ENCODE data around the gene GFRA1. TPM values are rescaled to one million over a fixed set of nuclear protein-coding genes. Genes with fewer than 3 reads are reported as not detected.
A peak's percentile ranks its signal among the peaks of the same experiment; 100 is the strongest.

The GFRA1 gene
- total and polyA plus RNA-seq, 2 donors (not counting 1 experiment from before 2014, with no cell fraction given) = 6.3 to 29.6 TPM

DNA sequence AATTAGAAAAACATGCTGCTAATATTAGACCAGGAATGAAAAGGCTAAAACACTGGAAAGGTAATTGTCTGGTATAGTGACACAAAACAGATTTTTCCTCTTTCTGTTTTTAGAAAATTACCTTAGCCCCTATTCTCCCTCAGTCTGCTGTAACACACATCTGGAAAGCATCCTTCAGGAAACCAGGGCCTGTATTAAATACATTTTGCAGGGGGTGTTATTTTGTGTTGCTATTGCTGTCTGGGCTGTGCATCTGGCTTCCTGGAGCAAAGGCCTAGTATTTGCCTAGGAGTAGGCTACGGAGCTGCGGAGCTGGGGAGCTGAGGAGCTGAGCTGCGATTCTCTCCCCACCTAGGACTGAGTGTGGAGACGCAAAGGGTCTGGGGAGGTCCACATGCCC, 169.3 kb downstream of the GFRA1 start:
- H3K27me3 ChIP-seq (ENCODE audit: control insufficient read depth, insufficient read depth, low read length) = no peaks in the 10 kb centered on the region
- TF ChIP-seq EZH2 (IDR thresholded peaks at IDR 0.05; ENCODE audit: low read length, missing control alignments) = no peak
- TF ChIP-seq, protein P1, sequence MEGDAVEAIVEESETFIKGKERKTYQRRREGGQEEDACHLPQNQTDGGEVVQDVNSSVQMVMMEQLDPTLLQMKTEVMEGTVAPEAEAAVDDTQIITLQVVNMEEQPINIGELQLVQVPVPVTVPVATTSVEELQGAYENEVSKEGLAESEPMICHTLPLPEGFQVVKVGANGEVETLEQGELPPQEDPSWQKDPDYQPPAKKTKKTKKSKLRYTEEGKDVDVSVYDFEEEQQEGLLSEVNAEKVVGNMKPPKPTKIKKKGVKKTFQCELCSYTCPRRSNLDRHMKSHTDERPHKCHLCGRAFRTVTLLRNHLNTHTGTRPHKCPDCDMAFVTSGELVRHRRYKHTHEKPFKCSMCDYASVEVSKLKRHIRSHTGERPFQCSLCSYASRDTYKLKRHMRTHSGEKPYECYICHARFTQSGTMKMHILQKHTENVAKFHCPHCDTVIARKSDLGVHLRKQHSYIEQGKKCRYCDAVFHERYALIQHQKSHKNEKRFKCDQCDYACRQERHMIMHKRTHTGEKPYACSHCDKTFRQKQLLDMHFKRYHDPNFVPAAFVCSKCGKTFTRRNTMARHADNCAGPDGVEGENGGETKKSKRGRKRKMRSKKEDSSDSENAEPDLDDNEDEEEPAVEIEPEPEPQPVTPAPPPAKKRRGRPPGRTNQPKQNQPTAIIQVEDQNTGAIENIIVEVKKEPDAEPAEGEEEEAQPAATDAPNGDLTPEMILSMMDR (conservative IDR thresholded peaks at IDR 0.05 in 1 of 2, IDR thresholded peaks at IDR 0.05 in 1 of 2; ENCODE audit: low read depth in 1 of 2, low read length in 2 of 2) = no peak
- no peak overlapping the region for H3K4me2 ChIP-seq (ENCODE audit: extremely low read depth, insufficient read depth, low read length)
- no peak overlapping the region for H3K4me3 ChIP-seq (replicated peaks in 1 of 4; ENCODE audit: control extremely low read depth in 1 of 4, insufficient read depth in 1 of 4, low read depth in 3 of 4, low read length in 4 of 4)
- H3K79me2 ChIP-seq (ENCODE audit: control insufficient read depth, insufficient read depth, low read length) = no peaks in the 10 kb centered on the region
- no peak overlapping the region for H2AFZ ChIP-seq (ENCODE audit: low read length)
- H3K4me1 ChIP-seq (ENCODE audit: control insufficient read depth, extremely low read depth, insufficient read depth, low read length) = no peaks in the 10 kb centered on the region
- H4K20me1 ChIP-seq (ENCODE audit: control insufficient read depth, extremely low read depth, insufficient read depth, low read length) = no peaks in the 10 kb centered on the region
- H3K9ac ChIP-seq (ENCODE audit: insufficient read depth, low read length) = no peak overlapping the region
- no peaks in the 10 kb centered on the region for H3K9me3 ChIP-seq (ENCODE audit: control insufficient read depth, insufficient read depth, low read depth, low read length)
- no peak for DNase-seq (ENCODE audit: low read depth in 2 of 2)
- no peak overlapping the region for H3K27ac ChIP-seq (ENCODE audit: insufficient read depth, low read length)
- no peaks in the 10 kb centered on the region for H3K36me3 ChIP-seq (ENCODE audit: control insufficient read depth, insufficient read depth, low read length)

DNA sequence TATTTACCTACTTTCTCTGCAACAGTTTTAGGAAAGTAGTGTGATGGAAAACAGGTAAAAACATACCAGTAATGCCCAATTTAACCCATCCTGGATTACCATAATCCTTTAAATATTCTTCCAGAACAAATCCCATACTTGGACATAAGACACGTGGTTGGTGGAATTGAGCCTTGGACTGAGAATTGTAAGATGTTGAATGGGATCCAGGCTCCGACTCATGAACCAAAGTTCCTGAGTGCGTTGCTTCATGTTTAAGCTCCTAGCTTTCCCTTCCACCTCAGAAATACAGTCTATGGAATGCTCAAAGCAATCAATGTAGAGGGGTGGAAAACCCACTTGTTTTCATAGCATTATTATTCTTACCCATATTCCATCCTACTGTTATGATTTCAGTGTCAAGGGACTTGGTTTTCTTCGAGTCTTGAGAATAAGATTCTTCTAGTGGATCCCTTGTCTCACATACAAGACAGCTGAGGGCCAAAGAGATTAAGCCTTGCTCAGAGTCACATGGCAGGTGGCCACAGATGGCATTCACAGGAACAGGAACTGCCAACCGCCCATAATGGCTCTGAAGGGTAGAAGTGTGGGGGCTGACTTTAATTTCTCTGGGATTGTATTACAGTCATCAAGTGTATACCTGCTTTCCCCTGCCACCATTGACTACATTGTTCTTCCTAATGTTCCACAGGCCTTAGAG, 171.2 kb downstream of the GFRA1 start:
- H3K27me3 ChIP-seq (ENCODE audit: control insufficient read depth, insufficient read depth, low read length) = no peaks in the 10 kb centered on the region
- TF ChIP-seq EZH2 (IDR thresholded peaks at IDR 0.05; ENCODE audit: low read length, missing control alignments) = no peak
- TF ChIP-seq, protein P1 (conservative IDR thresholded peaks at IDR 0.05 in 1 of 2, IDR thresholded peaks at IDR 0.05 in 1 of 2; ENCODE audit: low read depth in 1 of 2, low read length in 2 of 2) = no peak
- no peaks in the 10 kb centered on the region for H3K79me2 ChIP-seq (ENCODE audit: control insufficient read depth, insufficient read depth, low read length)
- no peak overlapping the region for H3K9ac ChIP-seq (ENCODE audit: insufficient read depth, low read length)
- no peaks in the 10 kb centered on the region for H3K36me3 ChIP-seq (ENCODE audit: control insufficient read depth, insufficient read depth, low read length)
- H3K9me3 ChIP-seq (ENCODE audit: control insufficient read depth, insufficient read depth, low read depth, low read length) = no peaks in the 10 kb centered on the region
- H4K20me1 ChIP-seq (ENCODE audit: control insufficient read depth, extremely low read depth, insufficient read depth, low read length) = no peaks in the 10 kb centered on the region
- no peak overlapping the region for H3K4me3 ChIP-seq (replicated peaks in 1 of 4; ENCODE audit: control extremely low read depth in 1 of 4, insufficient read depth in 1 of 4, low read depth in 3 of 4, low read length in 4 of 4)
- DNase-seq (ENCODE audit: low read depth in 2 of 2) = peak; percentile 14 to 48
- H3K27ac ChIP-seq (ENCODE audit: insufficient read depth, low read length) = no peak overlapping the region
- no peaks in the 10 kb centered on the region for H3K4me1 ChIP-seq (ENCODE audit: control insufficient read depth, extremely low read depth, insufficient read depth, low read length)
- no peak overlapping the region for H3K4me2 ChIP-seq (ENCODE audit: extremely low read depth, insufficient read depth, low read length)
- H2AFZ ChIP-seq (ENCODE audit: low read length) = no peak overlapping the region

DNA sequence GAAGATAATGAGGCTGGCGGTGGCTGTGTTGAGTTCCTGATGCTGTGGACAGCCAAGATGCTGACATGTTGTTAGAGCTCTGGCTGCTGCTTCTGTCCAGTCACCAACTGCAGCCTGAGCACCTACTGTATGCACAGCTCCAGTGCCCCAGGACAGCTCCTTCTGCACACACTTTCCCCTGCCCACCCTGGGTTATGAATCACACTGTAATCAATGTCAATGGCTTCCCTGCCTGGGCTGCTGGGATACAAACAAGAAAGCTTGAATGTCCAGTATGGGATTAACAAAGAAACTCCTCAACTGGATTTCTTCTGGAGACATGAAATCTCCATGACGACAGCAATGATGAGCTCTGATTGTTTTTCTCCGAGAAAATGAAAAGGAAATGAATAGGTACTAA, 172.0 kb downstream of the GFRA1 start:
- DNase-seq (ENCODE audit: low read depth in 2 of 2) = no peak
- H3K79me2 ChIP-seq (ENCODE audit: control insufficient read depth, insufficient read depth, low read length) = no peaks in the 10 kb centered on the region
- TF ChIP-seq, protein P1 (conservative IDR thresholded peaks at IDR 0.05 in 1 of 2, IDR thresholded peaks at IDR 0.05 in 1 of 2; ENCODE audit: low read depth in 1 of 2, low read length in 2 of 2) = no peak
- no peak for TF ChIP-seq EZH2 (IDR thresholded peaks at IDR 0.05; ENCODE audit: low read length, missing control alignments)
- H3K4me2 ChIP-seq (ENCODE audit: extremely low read depth, insufficient read depth, low read length) = no peak overlapping the region
- no peak overlapping the region for H3K27ac ChIP-seq (ENCODE audit: insufficient read depth, low read length)
- no peak overlapping the region for H3K4me3 ChIP-seq (replicated peaks in 1 of 4; ENCODE audit: control extremely low read depth in 1 of 4, insufficient read depth in 1 of 4, low read depth in 3 of 4, low read length in 4 of 4)
- no peak overlapping the region for H3K9ac ChIP-seq (ENCODE audit: insufficient read depth, low read length)
- H3K4me1 ChIP-seq (ENCODE audit: control insufficient read depth, extremely low read depth, insufficient read depth, low read length) = no peaks in the 10 kb centered on the region
- H2AFZ ChIP-seq (ENCODE audit: low read length) = no peak overlapping the region
- H3K9me3 ChIP-seq (ENCODE audit: control insufficient read depth, insufficient read depth, low read depth, low read length) = no peaks in the 10 kb centered on the region
- H4K20me1 ChIP-seq (ENCODE audit: control insufficient read depth, extremely low read depth, insufficient read depth, low read length) = no peaks in the 10 kb centered on the region
- no peaks in the 10 kb centered on the region for H3K36me3 ChIP-seq (ENCODE audit: control insufficient read depth, insufficient read depth, low read length)
- H3K27me3 ChIP-seq (ENCODE audit: control insufficient read depth, insufficient read depth, low read length) = no peaks in the 10 kb centered on the region
